Stimulated activated CD8-positive, alpha-beta memory T cell treated with anti-CD3 and anti-CD28 coated beads, Interleukin-15, amount 100 ng/mL, for 48 hours (primary cell): ENCODE measurements around the gene MTMR11.

ENCODE experiments used
- DNase-seq, 2 donors: peaks; one replicate each; pipeline ENCODE4 v3.0.0-alpha.2; 2020; ENCODE audit warnings: low read depth in 2 of 2

Gene MTMR11

DNA sequence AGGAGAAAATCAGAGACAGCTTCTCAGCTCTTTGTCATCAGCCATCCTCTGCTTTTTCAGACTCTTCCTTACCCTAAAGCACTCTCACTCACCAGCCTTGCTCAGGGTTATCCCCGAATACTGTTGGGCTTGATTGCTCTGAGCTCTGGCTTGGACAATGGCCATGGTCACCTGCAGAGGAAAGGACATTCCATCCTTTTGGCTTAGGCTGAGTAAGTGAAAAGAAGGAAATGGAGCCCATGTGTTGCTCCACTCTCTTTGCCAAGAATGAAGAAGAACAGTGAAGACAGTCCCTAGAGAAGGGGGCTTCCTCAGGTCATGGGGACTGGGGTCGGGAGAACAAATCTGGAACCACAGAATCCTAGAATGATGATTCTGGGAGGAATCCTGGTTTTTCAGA lies 2.3 kb downstream of the MTMR11 start:
- DNase-seq: no peak

DNA sequence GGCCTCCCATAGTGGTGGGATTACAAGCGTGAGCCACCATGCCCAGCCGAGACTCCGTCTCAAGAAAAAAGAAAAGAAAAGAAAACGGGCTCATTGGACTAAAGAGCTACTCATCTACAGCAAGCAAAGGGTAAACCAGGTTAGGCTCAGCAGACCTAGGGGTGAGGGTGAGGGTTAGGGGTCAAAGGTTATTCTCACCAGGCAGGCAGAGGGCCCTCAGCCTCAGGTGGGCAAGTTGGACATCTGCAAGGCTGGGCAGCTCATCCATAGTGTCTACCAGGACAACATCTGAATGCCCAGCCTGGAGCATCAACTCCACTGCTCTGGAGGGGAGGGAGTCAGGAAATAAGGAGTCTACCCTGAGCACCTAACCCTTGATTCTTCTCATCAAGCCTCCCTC lies 3.5 kb downstream of the MTMR11 start:
- DNase-seq: no peak

DNA sequence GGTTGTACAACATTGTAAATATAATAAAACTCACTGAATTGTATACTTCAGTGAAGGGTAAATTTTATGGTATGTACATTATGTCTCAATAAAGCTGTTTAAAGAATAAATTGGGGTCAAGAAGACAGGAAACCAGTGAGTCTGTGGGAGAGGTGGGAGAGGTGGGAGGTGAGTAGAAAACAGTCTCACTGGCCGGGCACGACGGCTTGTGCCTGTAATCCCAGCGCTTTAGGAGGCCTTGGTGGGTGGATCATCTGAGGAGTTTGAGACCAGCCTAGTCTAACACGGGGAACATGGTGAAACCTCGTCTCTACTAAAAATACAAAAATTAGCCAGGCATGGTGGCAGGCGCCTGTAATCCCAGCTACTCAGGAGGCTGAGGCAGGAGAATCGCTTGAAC lies 4.2 kb downstream of the MTMR11 start:
- DNase-seq: no peak

DNA sequence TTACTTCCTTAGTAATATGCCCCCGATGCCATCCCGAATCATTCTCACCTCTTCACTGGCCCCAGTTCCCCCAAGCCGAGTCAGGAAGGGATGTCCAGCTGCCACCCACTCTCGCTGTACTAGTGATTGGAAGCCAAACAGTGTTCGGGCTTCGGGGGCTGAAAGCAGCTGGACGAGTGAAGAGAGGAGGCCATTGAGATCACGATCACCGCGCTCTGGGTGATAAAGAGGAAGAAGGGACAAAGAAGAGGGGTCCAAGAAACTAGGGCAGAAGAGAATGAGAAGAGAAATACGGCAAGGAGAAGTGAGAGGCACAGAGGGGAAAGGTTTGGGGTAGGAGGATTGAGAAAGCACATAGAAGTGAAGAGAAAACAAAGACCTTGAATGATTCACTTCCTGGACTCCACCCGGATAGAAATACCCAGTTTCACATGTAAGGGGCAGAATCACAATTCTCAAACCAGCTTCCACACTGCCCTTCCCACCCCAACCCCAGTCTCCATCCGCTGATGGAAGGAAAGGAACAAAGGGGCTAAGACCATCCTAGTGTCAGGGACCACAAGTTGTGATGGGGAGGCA lies 5.4 kb downstream of the MTMR11 start:
- no peak for DNase-seq

DNA sequence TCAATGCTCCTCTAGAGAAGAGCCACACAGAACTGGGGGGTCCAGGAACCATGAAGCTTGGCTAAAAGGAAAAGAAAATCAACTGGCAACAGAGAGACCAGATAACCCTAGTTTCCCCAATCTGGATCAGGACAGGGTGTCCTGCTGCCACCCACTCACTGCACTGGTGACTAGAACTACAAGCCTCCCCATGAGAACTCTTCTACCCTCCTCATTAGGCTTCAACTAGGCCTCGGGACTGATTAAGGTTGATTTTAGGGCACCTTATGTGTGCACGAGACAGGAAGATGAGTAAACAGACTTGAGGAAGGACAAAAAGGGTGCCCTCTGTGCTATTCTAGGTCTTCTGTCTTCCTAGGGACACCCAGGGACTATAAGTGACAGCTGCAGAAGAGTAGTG lies 6.8 kb downstream of the MTMR11 start:
- DNase-seq: no peak

DNA sequence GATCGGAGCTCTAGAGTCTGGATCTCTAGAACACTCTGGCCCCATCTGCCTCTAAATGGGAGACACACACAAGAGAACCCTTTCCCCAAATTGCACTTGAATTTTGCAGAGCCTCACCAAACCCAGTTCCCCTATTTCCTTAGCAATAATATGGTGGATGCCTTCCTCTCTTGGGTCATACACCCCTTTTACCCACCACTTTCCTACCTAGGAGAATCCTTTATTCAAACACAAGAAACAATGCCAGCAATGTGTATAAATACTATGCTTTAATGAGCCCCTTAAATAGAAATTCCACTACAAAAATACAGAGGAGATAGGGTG lies 8.3 kb downstream of the MTMR11 start:
- no peak for DNase-seq

DNA sequence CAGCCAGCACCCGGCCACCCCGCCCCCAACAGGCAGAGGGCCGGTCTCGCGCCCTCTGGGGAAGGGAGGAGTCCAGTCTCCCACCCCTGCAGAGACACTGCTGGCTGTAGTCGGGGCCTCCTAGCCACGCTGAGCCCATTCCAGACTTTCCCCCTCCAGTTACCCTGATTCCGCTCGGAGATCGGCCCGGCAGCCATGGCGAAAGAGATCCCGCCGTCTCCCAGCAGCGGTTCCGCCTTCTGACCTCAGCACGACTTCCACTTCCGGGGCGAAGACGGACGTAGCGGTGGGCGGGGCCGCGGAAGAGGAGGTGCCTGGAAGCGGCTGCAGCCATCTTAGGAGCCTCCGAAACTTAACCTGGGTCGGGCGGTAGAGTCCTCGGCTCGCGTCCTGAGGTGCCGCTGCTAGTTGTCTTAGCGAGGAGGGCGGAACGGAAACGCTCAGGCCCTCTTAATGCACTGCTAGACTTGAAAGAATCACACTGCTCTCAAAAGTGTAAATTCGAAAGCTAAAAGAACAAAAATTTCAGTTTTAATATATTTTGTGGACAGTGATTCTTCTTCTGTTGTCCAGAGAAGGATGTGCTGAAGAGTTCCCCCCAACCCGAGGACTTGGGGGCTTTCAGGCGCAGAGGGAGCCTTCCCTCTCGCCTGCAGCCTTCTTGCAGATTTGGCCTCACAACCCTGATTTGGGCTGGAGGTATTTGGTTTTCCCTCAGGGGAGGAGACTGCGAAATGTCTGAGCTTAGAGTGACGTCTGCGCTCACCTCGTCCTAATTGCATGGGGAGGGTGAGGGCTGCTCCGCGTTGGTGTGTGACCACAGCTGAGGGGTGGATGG lies 8.9 kb downstream of the MTMR11 start, which contains the start of gene SF3B4:
Gene SF3B4, minus strand, starts transcription at position 241 of the 838 bp plus-strand sequence. Its CDS starts 44 bp downstream, at position 197.
- DNase-seq: peak; percentile 92 to 93

DNA sequence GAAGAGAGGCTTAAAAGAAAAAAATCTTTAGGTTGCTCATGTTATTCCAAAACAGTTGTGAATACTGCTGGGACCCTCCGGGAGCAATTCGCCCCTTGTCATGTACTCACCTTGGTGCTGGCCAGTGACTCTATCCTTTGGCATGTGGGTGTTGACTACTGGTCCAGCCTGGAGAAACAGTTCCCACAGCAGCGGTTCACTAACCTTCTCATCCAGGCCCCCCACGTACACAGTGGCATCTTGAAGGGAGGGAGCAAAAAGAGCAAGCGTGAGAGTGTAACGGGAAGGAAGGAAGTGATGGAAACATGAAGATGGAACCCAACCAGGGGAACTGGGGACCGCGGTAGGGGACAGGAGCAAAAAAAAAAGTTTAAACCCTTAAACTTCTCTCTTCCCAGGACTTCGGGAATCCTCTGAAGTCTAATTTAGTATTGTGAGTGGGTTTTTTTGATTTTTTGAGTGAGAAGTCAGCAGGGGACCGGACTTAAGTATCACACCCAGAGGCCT lies 9.6 kb downstream of the MTMR11 start:
- DNase-seq: no peak

DNA sequence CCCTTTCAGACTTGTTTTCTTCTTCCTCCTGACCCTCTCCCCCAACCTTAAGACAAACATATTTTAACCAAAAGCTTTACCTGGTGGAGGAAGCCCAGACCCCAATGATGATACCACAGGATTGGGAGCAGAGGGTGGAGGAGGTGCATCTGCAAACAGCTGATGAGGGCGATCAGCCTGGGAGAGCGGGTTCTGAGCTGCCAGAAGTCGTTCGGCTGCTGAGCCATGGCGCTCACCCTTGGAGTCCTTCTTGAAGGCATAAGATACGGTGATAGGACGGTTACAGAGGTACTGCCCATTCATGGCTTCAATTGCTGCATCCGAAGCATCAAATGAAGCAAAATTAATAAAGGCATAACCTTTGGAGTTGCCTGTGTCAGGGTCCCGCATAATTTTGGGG lies 10.4 kb downstream of the MTMR11 start:
- no peak for DNase-seq

DNA sequence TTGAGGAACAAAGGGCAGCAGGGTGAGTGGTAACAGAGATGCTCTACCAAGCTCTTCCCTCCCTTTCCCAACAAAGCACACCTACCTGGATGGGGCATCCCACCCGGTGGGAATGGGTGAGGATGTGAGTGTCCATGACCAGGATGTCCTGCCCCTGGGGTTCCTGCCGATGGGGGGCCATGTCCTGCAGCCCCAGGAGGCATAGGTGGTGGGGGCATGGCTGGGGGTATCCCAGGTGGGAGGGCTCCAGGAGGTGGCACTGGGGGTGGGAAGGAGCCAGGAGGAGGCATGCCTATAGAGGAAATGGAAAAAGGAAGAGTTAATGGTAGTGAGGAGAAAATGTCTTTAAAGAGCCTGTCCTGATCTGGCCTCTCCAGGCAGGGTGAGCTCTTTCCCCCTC lies 10.9 kb downstream of the MTMR11 start:
- no peak for DNase-seq

DNA sequence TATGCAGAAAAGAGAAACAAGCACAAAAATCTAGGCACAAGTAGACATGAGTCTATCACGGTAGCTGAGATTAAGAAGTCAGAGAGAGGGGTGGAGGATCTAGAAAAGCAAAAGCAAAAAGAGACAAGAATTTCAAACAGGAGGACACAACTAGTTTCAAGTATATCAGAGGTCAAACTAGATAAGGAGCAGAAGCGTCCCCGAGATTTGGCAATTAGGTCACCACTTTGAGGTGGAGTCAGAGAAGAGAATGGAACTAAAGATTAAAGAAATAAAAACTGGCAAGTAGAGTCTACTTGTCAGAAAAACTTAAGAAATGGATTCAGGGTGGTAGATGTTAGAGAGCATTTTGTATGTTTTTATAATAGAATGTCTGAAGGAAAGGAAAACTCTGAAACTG lies 11.3 kb downstream of the MTMR11 start:
- DNase-seq: no peak

DNA sequence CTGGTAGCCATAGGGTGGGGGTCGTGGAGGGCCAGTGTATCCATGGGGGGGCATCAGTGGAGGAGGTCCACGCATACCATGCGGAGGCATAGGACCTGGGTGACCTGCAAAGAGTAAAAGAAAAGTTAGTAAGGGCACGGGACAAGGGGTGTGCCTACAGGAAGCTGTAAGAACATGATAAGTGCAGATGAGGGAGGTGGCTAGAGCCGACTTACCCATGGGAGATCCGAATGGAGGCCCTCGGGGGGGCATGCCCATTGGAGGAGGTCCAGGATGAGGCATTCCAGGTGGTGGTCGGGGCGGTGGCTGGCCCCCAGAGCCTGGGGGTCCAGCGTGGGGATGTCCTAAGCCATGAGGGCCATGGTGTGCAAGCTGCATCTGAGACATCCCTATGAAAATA lies 13.1 kb downstream of the MTMR11 start:
- DNase-seq: no peak

DNA sequence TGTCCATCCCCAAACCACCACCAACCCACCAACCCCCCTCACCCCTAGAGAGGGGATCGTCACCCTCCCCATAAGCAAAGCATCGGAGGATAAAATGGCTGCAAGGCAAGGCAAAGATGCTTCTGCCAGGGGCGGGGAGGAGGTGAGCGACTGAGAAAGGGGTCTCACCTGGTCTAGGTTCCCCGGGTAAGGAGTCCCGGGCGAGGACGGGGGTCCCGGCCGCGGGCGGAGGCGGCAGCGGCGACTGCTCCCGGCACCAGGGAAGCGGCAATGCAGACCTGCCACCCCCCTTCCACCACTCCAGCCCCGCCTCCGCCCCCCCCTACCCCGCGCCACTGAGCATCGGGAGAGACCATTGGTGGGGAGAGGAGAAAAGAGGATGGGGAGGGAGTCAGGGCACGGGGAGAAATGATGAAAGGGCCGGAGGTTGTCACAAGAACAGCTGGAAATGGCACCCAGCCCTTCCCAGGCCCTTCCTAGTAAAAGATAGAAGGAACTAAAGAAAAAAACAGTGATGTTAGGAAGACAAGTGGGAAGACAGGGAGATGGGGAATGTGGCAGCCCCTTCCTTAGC lies 19.0 kb downstream of the MTMR11 start, which contains the start of gene SV2A:
Gene SV2A, minus strand, starts transcription at position 274 of the 574 bp plus-strand sequence. CDS start 4,004 bp downstream, outside the sequence.
- peak; percentile 10 to 29 for DNase-seq

DNA sequence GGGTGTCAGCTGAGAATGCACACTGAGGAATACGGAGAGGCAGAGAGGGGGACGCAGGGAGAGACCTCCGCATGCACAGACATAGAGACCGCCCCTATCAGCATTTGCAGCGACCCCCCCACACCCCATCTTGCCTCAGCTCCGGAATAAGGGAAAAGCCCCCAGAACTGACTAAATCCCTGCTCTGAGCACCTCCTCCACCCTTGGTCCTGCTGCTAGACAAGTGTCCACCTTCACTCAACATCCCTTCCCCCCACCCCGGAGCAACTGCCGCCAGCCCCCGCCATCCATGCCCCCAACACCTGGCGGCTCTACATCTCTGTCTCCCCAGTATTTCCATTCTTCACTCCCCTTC lies 19.8 kb downstream of the MTMR11 start:
- no peak for DNase-seq

DNA sequence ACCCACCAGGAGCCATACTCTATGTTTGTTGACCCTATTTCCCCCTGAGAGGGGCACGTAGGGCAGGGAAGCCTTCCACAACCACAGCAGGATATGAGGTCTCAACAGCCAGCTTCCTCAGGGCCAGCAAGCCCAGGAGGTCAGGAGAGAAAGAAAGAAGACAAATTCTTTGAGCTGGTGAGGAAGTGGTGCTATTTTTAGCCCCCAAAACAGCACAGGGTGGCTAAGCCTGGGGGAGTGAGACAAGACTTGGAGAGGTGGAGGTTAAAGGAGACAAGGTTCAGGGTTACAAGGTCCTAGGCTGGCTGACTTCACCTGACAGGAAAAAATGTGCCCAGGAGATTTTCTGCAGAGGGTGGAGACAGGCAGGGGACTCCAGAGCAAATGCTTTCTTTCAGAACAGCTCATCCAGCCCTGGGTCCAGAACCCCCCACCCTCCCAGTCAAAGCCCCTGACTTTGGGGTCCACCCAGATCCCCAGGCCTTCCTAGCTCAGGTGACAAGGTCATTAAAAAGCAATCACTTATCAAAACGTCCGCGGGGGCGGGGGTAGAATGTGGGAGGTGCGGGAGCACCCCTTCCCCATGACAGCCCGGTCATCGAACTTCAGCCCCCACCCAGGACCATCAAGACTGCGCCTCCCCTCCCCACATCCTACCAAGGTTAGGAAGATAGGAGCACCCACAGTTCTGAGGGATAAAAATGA lies 20.3 kb downstream of the MTMR11 start:
- no peak for DNase-seq

DNA sequence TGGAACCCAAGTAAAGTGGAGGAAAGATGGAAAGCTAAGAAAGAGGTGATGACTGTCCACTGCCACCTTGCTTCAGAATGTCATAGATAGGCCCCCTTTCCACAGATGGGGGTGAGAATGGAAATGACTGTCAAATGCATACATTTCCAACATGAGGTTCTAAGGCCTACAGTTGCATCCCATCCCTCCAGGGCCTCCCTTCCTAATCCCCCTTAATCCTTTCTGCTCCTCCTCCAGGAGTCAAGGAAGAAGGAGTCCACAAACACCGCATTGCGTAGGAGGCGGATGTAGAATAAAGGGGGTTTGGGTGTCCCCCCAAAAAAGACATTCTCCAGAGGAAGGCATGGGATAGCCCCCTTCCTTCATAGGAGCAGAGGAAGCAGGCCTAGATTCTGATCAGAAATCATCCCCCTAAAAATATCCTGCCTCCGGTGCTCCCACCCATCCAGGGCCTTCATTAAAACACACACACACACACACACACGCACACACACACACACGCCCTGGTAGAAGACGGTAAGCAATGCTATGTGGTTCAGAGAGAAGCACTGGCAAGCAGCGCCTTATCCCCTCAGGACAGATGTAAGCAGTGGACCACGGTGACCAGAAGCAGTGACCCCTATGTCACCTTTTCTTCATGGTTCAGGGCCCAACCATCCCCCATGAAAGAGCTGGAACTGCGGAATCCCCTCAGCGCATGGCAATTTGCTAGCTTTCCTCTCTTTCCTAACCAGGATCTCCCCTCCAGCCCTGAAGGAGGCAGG lies 21.1 kb downstream of the MTMR11 start:
- no peak for DNase-seq

DNA sequence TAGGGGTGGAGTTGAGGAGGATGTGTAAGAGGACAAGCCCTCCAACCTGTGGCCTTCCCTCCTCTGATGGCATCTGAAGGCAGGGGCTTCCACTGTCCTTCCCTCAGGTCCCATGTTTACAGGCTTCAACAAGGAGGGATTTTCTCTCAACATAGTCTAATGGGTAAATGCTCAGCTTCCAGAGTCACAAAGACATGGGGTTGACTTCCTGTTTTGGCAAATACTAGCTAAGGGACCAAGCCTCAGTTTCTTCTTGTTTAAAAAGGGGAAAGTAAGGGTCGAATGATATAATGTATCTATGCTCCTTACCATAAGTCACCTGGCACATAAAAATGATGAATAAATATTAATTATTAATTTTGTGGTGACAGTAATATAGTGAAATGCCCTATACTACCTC lies 22.1 kb downstream of the MTMR11 start:
- no peak for DNase-seq

DNA sequence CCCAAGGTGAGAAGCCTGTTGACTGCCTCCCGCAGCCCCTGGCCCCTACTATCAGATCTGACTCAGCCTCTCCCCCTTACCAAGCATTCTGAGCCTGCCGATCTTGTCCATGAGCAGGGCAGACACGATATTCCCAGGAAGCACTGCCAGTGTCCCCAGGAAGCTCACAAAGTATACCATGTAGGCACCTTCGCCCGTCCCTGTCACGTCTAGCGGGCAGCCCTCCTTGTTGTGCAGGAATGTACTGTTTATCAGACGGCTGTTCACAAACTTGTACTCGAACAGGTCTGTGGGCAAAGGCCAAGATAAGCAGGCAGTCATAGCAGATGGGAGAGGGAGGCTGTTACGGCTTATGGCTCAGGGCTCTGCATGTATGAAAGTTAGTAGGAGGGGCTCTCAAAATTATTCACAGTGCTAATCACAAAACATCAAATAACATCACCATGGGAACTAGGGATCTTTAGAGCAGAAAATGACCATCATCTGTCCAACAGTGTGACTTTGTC lies 30.1 kb downstream of the MTMR11 start:
- DNase-seq: no peak

DNA sequence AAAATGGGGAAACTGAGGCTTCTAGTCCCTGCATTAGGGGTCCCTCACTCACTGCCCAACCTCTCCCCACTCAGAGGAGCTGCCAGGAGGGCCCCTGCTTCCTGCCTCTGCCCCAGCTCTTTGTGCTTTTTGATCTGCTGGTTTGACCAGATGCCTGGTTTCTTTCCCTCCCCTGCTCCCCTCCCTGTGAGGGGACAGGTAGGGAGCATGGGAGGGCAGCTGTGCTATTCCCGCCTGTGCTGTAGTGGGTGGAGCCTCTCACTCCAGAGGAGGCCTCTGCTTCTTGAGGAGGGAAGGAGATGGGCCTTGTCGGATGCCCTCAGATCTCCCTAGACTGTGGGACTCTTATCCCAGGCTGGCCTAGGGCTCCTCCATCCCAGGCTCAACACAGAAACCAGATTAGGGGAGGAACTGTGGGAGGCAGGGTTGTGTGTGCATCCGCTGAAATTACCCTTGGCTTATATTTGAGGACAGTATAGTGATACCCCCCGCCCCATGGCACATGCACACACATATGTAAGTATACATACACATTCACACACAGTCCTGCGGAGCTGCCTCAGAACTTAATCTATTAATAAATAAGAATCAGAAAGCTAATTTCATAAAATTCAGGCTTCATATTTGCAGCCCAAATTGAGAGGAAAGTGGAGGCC lies 32.7 kb downstream of the MTMR11 start:
- DNase-seq: no peak

DNA sequence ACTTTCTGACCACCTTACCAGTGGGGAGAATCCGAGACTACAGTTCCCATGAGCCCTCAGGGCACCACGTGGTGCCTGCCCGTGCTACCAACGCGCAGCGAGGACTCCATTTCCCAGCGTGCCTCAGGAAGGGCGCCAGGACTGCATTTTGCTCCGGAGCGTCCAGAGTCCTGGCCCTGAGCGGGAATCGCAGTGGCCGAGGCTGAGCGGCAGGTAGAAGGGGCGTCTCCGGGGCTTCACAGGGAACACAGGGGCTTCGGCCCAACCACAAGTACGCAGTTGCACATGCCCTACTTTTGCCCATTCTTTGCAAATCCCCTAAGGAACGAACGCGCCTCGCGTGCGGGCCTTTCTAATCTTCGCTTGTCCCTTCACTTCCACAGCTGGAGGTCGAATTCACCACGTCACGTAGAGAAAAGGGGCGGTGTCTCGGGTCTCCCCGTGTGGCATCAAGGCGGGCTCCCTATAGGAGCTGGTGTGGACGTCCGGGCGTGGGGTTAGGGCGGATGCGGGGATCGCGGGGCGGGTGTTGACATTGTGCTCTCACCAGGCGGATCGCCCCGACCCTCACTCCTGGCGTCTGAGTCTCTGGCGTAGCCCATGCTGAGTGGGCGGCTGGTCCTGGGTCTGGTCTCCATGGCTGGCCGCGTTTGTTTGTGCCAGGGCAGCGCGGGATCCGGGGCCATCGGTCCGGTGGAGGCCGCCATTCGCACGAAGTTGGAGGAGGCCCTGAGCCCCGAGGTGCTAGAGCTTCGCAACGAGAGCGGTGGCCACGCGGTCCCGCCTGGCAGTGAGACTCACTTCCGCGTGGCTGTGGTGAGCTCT lies 37.0 kb downstream of the MTMR11 start, which contains the start of gene BOLA1:
Gene BOLA1, plus strand, starts transcription at position 109 of the 825 bp plus-strand sequence. Its CDS starts 492 bp downstream, at position 601.
- peak; percentile 73 to 79 for DNase-seq
